HG03045 (cell line): ENCODE data around the gene SSPN.

Experiments
- ATAC-seq: cut with Tn5 transposase; IDR thresholded peaks from one replicate; pipeline ENCODE4 v1.9.1; 2021; ENCODE audit warnings: mild to moderate bottlenecking, moderate library complexity; ENCODE audit not compliant: unreplicated experiment

Gene SSPN

GRCh38 chr12:26281320-26281719, 85.9 kb downstream of the SSPN start:
- no peak for ATAC-seq

GRCh38 chr12:26282339-26282940, 87.1 kb downstream of the SSPN start:
- no peak for ATAC-seq

DNA sequence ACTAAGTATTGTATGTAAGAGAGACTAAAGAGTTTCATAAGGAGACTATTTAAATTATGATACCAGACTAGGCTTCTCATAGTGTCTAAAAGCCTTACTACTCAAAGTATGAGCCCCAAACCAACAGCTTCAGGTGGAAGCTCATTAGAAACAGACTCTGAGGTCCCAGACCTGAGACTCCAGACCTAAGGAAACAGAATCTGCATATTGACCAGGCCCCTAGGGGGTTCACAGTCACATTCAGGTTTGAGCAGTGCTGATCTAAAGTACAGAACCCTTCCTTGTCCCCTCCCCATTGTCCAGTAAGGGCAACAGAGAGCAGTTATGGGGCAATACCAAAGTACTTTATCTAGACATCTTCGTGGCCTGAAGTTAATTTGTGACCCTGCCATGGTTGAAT, 87.7 kb downstream of the SSPN start:
- no peak for ATAC-seq

DNA sequence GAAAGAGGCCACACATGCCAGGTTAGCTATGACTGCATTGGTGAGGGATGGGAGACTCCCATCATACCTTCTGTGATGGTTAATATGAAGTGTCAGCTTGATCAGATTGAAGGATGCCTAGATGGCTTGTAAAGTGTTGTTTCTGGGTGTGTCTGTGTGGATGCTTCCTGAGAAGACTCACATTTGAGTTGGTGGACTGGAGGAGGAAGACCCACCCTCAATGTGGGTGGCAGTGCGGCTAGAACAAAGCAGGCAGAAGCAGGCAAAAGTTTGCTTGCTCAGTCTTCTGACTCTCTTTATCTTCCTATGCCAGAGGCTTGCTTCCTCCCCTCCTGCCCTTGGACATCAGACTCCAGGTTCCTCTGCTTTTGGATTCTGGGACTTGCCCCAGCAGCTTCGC, 88.2 kb downstream of the SSPN start:
- ATAC-seq, result no peak

- ATAC-seq, result no peak
These were observed 90.0 kb downstream of the SSPN start for GRCh38 chr12:26285401-26285800.

DNA sequence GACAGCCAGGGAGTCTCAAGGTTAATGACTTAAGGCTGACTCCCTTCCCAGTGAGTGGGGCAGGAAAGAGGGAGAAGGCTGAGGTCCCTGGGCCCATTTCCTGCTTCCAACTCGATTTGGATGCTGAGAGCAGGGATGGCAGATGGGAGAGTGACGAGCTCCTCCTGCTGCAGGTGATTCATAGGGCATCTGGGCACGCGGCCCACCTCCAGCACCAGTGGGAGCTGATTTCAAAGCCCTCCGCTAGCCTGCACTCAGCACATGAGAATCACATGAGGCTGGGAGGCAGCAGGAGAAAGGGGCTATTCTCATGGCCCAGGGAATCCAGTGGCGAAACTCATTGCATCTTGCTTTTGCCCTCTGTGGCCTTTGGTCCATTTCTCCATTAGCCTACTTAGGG, 90.8 kb downstream of the SSPN start:
- no peak for ATAC-seq

DNA sequence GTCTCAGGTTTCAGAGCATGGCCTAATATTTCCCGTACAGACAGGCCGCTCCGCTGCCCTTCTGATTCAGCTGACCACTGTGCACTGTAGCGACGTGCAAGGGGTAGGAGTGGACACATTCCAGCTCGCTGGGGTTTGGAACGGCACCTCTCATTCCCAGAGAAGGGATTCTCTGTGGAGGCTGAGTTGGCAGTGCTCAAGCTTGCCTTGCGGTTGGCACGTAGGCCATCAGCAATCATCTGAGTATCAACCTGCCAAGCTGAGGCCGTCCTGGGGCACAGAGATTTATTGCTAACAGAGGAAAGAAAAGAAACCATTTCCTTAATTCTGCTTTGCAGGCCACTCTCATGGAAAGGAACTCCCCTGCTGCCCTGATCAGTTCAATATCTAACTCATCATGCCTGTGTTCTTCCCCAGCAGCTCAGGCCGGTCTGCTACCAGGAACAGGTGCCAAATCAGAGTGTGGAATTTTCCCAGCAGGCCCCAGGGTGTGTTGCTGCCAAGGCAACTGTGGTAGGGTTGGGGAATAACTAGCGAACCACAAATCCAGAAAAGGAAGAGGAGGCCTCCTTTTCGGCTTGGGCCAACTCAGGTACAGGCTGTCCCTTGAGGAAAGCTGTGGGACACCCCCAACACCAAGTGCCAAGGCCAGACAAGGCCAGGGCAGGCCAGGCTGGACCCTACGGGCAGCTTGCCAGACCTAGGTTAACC, 92.5 kb downstream of the SSPN start:
- no peak for ATAC-seq

DNA sequence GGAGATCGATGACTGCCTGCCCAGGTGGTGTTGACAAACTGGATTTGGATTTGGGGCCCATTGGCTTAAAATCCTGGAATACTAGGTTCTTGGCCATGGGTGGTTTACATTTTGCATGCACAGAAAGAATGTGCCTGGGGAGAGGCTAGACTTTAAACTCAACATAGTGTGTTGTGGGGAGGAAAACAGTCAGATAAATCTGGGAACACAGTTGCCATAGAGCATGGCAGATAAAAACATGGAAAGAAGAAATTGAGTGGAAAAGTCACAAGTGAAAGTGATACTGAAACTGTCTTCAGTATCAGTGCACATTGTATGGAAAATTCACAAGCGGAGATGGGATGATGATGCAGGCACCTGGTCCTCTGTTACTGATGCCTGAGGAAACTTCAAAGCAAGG, 95.2 kb downstream of the SSPN start:
- no peak for ATAC-seq

- no peak for ATAC-seq
These were observed 97.2 kb downstream of the SSPN start for GRCh38 chr12:26292596-26292995.

GRCh38 chr12:26293612-26294011, 98.2 kb downstream of the SSPN start:
- no peak for ATAC-seq

- no peak for ATAC-seq
These were observed 99.6 kb downstream of the SSPN start for GRCh38 chr12:26295001-26295400.

GRCh38 chr12:26297396-26298070, 102.2 kb downstream of the SSPN start:
- ATAC-seq, result no peak

DNA sequence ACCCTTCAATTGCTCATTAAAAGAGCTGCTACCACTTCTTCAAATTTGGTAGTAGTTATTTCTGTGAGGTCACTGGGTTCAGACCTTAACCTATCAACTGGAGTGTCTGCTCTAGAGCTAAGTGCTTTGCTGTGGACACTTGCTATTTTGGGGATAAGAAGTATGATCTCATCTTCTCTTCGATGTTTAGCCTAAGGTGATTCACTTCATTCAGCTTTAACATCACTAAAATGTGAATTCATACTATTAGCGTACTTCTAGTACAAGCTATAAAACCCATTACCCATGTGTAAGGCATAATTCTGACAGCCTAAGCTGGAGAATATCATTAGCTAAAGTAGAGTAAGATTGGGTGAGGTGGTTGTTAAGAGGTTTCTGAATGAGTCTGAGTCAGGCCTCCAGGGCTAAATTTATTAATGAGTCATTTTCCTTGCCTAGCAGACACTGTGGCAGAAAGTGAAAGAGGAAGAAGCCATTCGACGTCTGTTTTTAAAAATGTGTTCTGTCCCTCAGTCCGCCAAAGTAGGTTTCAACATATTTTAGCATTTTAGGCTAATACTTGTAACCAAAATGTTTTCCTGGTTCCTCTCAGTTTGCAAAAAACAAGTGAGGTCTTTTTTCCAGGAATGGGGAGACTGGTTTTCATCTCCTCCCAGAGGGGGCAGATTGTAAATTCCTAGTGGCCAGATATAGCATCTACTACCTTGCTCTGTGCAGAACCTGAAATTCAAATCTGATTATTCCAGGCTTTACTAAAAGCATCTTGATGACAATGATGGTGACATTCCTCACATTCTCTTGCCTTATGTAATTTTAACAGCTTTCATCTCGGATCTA, 103.6 kb downstream of the SSPN start:
- peak; percentile 99 for ATAC-seq

- ATAC-seq, result no peak
These were observed 104.4 kb downstream of the SSPN start for GRCh38 chr12:26299751-26300150.
